ENCODE results near the gene CDS1.

GRCh38 chr4:84691800-84692199, 108.9 kb downstream of the CDS1 start:
- TF ChIP-seq CTCF (IDR thresholded peaks at IDR 0.05; ENCODE audit: insufficient read depth, low read length) (no peak), POLR2AphosphoS5 (IDR thresholded peaks at IDR 0.05; ENCODE audit: low read depth) (no peak), GABPA (IDR thresholded peaks at IDR 0.05; ENCODE audit: low read depth) (no peak), REST (IDR thresholded peaks at IDR 0.05; ENCODE audit: insufficient replicate concordance, low read depth) (no peak), SPI1 (IDR thresholded peaks at IDR 0.05; ENCODE audit: borderline replicate concordance, low read depth) (no peak)

All from HL-60 (cell line).